HUDEP-2 (cell line): ENCODE results near the gene MPPED2.

Experiments used
- DNase-seq, 76 experiments: peaks; one replicate each; lab custom pipeline; 2025; ENCODE audit not compliant: unreplicated experiment in 76 of 76; lab: John Stamatoyannopoulos, UW

MPPED2 gene

GRCh38 chr11:30423886-30424285, 162.3 kb downstream of the MPPED2 start:
- no peak for DNase-seq

DNA sequence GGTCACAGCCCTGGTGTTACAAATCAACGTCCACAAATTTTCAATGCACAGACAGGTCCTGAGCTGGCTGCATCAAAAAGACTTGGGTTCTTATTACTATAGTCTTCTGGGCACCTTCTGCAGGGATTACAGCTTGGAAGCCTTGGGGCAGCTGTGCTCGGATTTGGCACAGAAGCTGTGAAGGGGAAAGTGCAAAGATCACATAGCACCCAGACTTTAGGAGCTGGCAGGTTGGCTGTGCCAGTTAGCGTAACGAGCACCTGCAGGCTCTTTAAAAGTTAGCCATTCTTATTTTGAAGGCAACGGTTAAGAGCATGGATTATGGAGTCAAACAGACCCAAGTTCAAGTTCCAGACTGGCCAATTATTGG, 162.9 kb downstream of the MPPED2 start:
- DNase-seq: no peak

- DNase-seq: no peak
Measured at GRCh38 chr11:30422447-30423278, 163.5 kb downstream of the MPPED2 start.

- no peak for DNase-seq
Measured at GRCh38 chr11:30420233-30420787, 165.8 kb downstream of the MPPED2 start.

- DNase-seq: no peak
Measured at GRCh38 chr11:30414806-30415205, 171.3 kb downstream of the MPPED2 start.

- no peak for DNase-seq
Measured at GRCh38 chr11:30414244-30414643, 171.9 kb downstream of the MPPED2 start.

- DNase-seq: no peak
Measured at GRCh38 chr11:30412509-30412908, 173.6 kb downstream of the MPPED2 start.

DNA sequence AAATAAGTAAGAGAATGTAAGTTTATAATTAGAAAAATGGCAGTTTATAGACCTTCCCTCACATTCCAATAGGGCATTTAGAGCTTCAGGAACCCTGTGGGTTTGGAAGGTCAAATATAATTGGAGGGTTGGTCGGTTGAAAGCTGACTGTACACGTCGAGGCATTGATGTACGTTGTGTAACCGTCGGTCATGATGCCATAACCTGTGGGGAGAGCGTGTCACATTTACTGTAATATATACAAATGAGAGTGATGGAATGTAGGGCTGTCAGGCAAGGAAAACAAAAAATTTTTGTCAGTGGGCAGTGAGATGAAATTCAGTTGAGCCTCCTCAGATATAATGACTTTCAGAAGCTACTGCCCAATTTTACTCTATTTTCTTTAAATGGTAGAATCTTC, 174.8 kb downstream of the MPPED2 start:
- DNase-seq: no peak

DNA sequence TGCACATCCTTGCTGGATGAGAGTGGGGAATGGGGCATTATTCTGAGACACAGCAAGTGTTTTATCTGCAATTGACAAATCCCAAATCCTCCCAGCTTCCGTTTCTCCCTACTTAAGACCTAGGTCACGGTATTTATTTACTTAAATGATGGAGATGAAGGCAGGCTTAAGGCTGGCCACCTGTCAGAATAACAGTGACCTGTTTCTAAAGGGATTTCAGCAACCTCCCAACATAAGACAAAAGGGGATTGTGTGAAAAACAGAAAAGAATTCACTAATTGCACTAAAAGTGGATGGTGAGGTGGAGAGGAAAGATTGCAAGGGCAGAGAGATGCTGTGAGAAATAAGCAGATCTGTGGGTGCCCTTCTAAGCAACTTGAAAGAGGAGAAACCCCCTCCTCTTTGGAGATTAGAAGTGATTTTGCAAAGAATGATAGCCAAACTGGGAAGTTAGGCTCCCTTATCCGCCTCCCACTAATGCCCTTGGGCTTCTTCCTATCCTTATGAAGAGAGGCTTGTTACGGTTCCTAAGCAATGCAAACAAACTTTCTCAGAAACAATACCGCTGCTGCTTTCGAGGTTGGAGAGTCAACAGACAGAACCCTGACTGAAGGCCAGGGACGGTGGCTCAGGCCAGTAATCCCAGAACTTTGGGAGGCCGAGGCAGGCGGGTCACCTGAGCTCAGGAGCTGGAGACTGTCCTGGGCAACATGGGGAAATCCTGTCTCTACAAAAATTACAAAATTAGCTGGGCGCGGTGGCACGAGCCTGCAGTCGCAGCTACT, 179.0 kb downstream of the MPPED2 start:
- DNase-seq: no peak

DNA sequence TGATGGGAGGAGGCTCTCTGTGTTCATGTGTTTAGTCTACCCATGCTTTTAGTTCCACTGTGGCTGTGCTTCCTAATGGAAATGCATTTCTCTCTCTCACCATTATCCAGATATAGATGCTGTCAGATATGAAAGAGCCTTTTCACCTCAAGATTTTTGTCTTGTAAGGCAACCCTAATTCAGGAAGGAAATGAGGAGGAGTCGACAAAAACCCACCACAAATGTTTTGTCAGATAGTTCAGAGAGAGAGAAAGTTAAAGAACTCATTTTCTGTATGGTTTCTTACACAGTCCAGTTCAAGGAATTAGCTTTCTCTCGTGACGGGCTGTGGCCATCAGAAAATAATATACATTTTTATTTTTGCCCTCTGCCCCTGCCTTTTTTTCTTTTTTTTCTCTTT, 180.8 kb downstream of the MPPED2 start:
- DNase-seq: no peak

DNA sequence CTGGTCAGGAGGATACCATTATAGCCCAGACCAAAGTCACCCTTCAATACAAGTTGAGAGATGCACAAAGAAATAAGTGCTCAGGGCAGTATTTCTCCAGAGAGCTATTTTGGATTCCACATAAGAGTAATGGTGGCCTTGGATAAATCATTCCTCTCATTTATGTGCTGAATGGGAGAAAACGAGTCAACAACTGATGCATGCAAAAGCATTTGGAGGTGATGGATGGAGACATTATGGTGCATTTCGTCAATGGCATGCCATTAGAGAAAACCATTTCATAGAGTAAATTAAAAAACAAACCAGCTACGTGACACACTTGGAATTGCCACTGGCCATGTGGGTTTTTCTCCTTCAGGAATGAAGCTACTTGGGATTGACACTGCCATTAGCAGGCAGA, 182.0 kb downstream of the MPPED2 start:
- DNase-seq: no peak

DNA sequence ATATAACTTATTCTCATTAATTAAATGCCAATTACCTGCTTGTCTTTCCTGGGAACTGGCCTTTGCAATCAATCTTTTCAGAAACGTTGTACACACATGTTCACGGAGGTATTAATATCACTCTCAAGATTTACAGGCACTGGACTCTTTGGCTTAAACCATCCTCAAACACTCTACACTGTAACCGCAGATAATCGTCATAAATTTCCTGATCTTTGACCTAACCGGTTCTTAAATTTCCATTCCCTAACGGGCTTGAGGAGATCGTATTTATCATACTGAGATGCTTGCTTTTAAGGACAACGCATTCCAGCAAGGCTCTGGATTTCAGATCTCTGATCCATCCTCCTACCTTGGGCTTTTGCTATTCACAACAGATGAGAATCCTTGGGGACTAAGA, 190.4 kb downstream of the MPPED2 start:
- no peak for DNase-seq

GRCh38 chr11:30393012-30393411, 193.1 kb downstream of the MPPED2 start:
- DNase-seq: no peak

DNA sequence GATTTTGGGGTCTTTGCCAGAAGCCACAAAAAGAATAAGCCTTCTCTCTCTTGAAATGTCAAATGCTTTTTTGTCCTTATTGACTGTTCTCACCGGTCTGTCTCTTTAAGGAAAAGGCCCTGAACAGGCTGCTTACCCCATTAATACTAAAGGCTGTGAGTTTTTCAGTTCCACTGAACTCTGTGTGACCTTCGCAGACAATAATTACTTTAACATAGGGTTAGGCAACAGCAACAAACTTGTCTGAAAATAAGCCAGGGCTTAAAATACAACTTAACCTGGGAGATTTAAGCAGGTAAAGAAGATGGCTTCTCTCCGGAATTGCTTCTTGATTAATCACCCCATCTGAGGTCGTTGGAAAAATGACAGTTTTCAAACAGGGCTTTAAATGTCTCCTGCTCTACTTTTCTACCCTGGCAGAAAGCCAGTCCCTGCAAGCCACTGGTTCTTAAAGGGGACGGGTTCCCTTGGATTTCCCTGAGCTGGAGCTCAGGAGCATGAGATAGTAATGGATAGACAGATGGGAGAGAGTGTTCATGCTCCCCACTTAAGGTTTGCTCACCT, 193.8 kb downstream of the MPPED2 start:
- DNase-seq: no peak

DNA sequence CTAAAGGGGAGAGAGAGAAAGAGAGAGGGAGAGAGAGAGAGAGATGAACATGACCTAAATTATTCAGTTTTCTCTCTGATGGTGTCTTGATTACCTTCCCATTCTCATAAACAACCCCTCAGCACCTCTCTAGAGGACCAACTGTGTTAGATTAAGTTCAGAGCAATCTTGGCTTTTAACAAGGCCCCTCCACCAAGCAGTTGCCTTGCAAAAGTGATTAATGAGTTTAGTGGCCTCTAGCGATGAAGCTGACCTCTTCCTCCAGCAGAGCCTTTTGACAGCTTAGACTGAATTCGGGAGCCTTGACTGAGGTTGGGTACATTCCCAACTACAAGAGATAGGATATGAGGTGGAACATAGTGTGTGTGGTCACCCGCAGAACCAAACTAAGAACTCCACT, 197.2 kb downstream of the MPPED2 start:
- no peak for DNase-seq

GRCh38 chr11:30387891-30388861, 198.0 kb downstream of the MPPED2 start:
- DNase-seq: no peak

GRCh38 chr11:30381879-30382278, 204.3 kb downstream of the MPPED2 start:
- no peak for DNase-seq

DNA sequence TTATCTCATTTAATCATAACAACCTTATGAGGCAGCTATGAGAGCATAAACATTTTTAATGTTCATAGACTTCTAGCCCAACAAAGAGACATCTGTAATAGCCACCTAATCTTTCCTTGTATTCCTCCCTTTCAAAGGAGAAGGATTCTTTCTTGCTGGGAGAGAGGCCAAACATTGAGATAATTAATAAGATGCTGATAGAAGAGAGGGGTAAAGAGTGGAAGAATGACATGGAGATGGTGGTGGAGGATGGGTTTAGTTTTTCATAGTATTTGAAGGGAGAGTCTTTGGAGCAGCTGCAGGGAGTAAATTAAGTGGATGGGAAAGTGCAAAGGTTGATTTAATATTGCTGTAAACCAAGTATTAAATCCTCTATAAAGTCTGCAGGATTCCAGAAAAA, 205.3 kb downstream of the MPPED2 start:
- DNase-seq: no peak

- no peak for DNase-seq
Measured at GRCh38 chr11:30377347-30377746, 208.8 kb downstream of the MPPED2 start.

GRCh38 chr11:30370164-30370563, 216.0 kb downstream of the MPPED2 start:
- DNase-seq: no peak
